ENCODE measurements around the gene NR1D1. TPM values are rescaled to one million over a fixed set of nuclear protein-coding genes. Genes with fewer than 3 reads are reported as not detected.

NR1D1 gene
- total and polyA plus RNA-seq, 2 of the 13 experiments (the other 11 are each of a cell fraction or from before 2014, with no cell fraction given): 2.1 to 2.7 TPM

DNA sequence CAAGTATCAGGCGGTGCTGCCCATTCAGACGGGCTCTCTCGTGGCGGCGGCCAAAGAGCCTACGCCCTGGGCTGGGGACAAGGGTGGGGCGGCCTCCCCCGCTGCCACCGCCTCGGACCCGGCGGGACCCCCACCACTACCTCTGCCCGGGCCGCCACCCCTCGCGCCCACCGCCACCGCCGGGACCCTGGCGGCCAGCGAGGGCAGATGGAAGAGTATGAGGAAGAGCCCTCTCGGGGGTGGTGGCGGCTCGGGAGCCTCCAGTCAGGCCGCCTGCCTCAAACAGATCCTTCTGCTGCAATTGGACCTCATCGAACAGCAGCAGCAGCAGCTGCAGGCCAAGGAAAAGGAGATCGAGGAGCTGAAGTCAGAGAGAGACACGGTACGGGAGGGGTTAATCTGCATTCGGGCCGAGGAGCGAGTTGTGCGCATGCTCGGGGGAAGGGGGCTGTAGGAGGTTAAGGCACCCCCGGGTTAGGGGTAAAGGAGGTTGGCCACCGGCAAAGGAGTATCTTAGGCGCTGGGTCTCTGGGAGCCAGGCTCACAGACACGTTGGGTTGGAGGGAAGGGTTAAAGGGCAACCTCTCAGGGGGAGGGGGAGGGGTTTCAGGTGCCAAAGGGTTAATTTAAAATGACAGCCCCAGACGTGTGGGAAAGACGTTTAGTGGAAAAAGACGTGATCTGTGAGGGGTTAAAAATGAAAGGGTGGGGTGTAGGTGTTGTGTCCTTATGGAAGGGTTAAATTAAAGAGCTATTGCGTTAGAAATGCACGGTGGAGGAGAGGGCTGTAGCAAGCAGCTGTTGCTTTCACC lies 22.8 kb upstream of the NR1D1 start (continued):
- TF ChIP-seq FUBP1 (CRISPR knock-in tag; IDR thresholded peaks at IDR 0.05; ENCODE audit: borderline replicate concordance) (no peak), ZNF879 (CRISPR knock-in tag; IDR thresholded peaks at IDR 0.05) (no peak), NONO (IDR thresholded peaks at IDR 0.05) (no peak), NONO (CRISPR knock-in tag; conservative IDR thresholded peaks at IDR 0.05) (0 out of 2 replicates have a peak, but pooled peaks have one; percentile 56), HNF1A (IDR thresholded peaks at IDR 0.05; ENCODE audit: low read depth) (0 out of 2 replicates have a peak, but pooled peaks have one; percentile 25), HNF1A (CRISPR knock-in tag; IDR thresholded peaks at IDR 0.05; ENCODE audit: borderline replicate concordance) (no peak), ZFAT (CRISPR knock-in tag; conservative IDR thresholded peaks at IDR 0.05) (no peak), EZH2 (conservative IDR thresholded peaks at IDR 0.05; ENCODE audit: low read depth, low read length) (no peak), CHD4 (IDR thresholded peaks at IDR 0.05; ENCODE audit: borderline replicate concordance, low read length) (peak; percentile 70), BORCS8-MEF2B (CRISPR knock-in tag; IDR thresholded peaks at IDR 0.05) (no peak; the same call in 1 of the 2 replicates), ZC3H4 (CRISPR knock-in tag; IDR thresholded peaks at IDR 0.05; ENCODE audit: borderline replicate concordance) (no peak; the same call in 1 of the 2 replicates), HES4 (CRISPR knock-in tag; IDR thresholded peaks at IDR 0.05; ENCODE audit: borderline replicate concordance) (no peak), ZNF570 (CRISPR knock-in tag; IDR thresholded peaks at IDR 0.05; ENCODE audit: borderline replicate concordance) (no peak), ZNF460 (CRISPR knock-in tag; IDR thresholded peaks at IDR 0.05; ENCODE audit: borderline replicate concordance) (no peak), IKZF1 (IDR thresholded peaks at IDR 0.05) (no peak; the same call in 1 of the 2 replicates), ZNF160 (CRISPR knock-in tag; IDR thresholded peaks at IDR 0.05) (no peak), CEBPG (CRISPR knock-in tag; IDR thresholded peaks at IDR 0.05) (no peak), ZNF180 (CRISPR knock-in tag; IDR thresholded peaks at IDR 0.05; ENCODE audit: borderline replicate concordance, low read depth) (no peak), NFKB2 (CRISPR knock-in tag; IDR thresholded peaks at IDR 0.05; ENCODE audit: borderline replicate concordance) (no peak; the same call in 1 of the 2 replicates), ZNF644 (CRISPR knock-in tag; IDR thresholded peaks at IDR 0.05; ENCODE audit: low read depth) (no peak), NKX3-1 (CRISPR knock-in tag; IDR thresholded peaks at IDR 0.05) (no peak)
- TF ChIP-seq, protein P1, sequence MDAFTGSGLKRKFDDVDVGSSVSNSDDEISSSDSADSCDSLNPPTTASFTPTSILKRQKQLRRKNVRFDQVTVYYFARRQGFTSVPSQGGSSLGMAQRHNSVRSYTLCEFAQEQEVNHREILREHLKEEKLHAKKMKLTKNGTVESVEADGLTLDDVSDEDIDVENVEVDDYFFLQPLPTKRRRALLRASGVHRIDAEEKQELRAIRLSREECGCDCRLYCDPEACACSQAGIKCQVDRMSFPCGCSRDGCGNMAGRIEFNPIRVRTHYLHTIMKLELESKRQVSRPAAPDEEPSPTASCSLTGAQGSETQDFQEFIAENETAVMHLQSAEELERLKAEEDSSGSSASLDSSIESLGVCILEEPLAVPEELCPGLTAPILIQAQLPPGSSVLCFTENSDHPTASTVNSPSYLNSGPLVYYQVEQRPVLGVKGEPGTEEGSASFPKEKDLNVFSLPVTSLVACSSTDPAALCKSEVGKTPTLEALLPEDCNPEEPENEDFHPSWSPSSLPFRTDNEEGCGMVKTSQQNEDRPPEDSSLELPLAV (CRISPR knock-in tag; conservative IDR thresholded peaks at IDR 0.05; ENCODE audit: low read depth): no peak
- TF ChIP-seq, protein P2, sequence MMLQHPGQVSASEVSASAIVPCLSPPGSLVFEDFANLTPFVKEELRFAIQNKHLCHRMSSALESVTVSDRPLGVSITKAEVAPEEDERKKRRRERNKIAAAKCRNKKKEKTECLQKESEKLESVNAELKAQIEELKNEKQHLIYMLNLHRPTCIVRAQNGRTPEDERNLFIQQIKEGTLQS (CRISPR knock-in tag; IDR thresholded peaks at IDR 0.05): no peak
